Panc1 (cell line): ENCODE data around the gene NRP1. TPM values are rescaled to one million over a fixed set of nuclear protein-coding genes. Genes with fewer than 3 reads are reported as not detected.
A peak's percentile ranks its signal among the peaks of the same experiment; 100 is the strongest.

Experiments used
- ATAC-seq: fragments of 200-7000 bp; cut with Tn5 transposase; 2 replicates; pipeline ENCODE4 v1.9.1; 2020; ENCODE audit warnings: mild to moderate bottlenecking, moderate library complexity
- BruUV-seq: library from RNA; stranded (reverse); fragments of 400-500 nt; replicated peaks from 2 replicates; lab custom pipeline; 2021; lab: Mats Ljungman, UMichigan
- CTCF ChIA-PET: fragments of 300-600 bp; sonication (Branson Sonifier 250); formaldehyde crosslinking; loops from one replicate; lab custom pipeline; 2022; ENCODE audit warnings: antibody characterized with exemption; lab: Charles Lee
- POLR2A ChIA-PET: fragments of 300-600 bp; sonication (Branson Sonifier 250); formaldehyde crosslinking; loops from one replicate; lab custom pipeline; 2022; ENCODE audit warnings: antibody characterized with exemption; lab: Charles Lee
- DNase-seq: peaks from one replicate; pipeline ENCODE4 v3.0.0-alpha.2; 2010; ENCODE audit warnings: low read depth, low spot score
- H3K27ac ChIP-seq: 2 replicates; pipeline ENCODE4 v1.5.1; 2011; ENCODE audit warnings: mild to moderate bottlenecking, low read length, inconsistent platforms
- H3K27me3 ChIP-seq: fragments of 200-500 bp; sonication (Bioruptor generic); 2 replicates; pipeline ENCODE4 v1.6.0; 2014; ENCODE audit warnings: low read length, inconsistent platforms; ENCODE audit not compliant: control insufficient read depth, insufficient read depth
- H3K36me3 ChIP-seq: fragments of 200-500 bp; sonication (Bioruptor generic); 2 replicates; pipeline ENCODE4 v1.5.1; 2014; ENCODE audit warnings: inconsistent platforms, mild to moderate bottlenecking, low read length, moderate library complexity; ENCODE audit not compliant: control insufficient read depth, insufficient read depth
- H3K4me1 ChIP-seq: 2 replicates; pipeline ENCODE4 v1.5.1; 2011; ENCODE audit warnings: inconsistent platforms, mild to moderate bottlenecking, low read length, moderate library complexity; ENCODE audit not compliant: control insufficient read depth, insufficient read depth
- H3K4me3 ChIP-seq, 2 experiments: 2 replicates each; pipeline ENCODE4 v1.5.1; 2011 to 2012; ENCODE audit warnings: low read depth in 2 of 2, low read length in 2 of 2, mild to moderate bottlenecking in 2 of 2, inconsistent platforms in 1 of 2, moderate library complexity in 1 of 2
- H3K9me3 ChIP-seq: fragments of 200-500 bp; sonication (Bioruptor generic); 2 replicates; pipeline ENCODE4 v1.5.1; 2014; ENCODE audit warnings: low read depth, mild to moderate bottlenecking, inconsistent platforms, low read length, moderate library complexity; ENCODE audit not compliant: control insufficient read depth, insufficient read depth
- CTCF ChIP-seq: fragments of 450-650 bp; IDR thresholded peaks from 2 replicates; pipeline ENCODE4 v1.5.1; 2017; ENCODE audit warnings: mild to moderate bottlenecking
- POLR2AphosphoS5 ChIP-seq: IDR thresholded peaks from 2 replicates; pipeline ENCODE4 v1.6.1; 2012; ENCODE audit warnings: mild to moderate bottlenecking, low read depth, low read length, moderate library complexity
- REST ChIP-seq, 2 experiments: IDR thresholded peaks; 2 replicates each; pipeline ENCODE4 v1.6.1; 2011 to 2012; ENCODE audit warnings: low read depth in 2 of 2, control low read depth in 1 of 2, low read length in 1 of 2, mild to moderate bottlenecking in 1 of 2, moderate library complexity in 1 of 2; ENCODE audit not compliant: insufficient read depth in 1 of 2
- SIN3A ChIP-seq: IDR thresholded peaks from 2 replicates; pipeline ENCODE4 v1.6.1; 2012; ENCODE audit warnings: low read depth, mild to moderate bottlenecking, low read length, moderate library complexity, borderline replicate concordance; ENCODE audit not compliant: insufficient read depth
- TCF7L2 ChIP-seq: IDR thresholded peaks from 2 replicates; pipeline ENCODE4 v1.6.1; 2011; ENCODE audit warnings: mild to moderate bottlenecking, low read depth, low read length, inconsistent platforms
- in situ Hi-C: cut with HindIII; loops from 2 replicates; pipeline ENCODE4 v1.10.0; 2016; ENCODE audit warnings: low sequenced_read_pairs, low pct_unique_long_range_greater_than_20kb
- intact Hi-C: fragments of 100-400 bp; cut with micrococcal nuclease; formaldehyde crosslinking; loops from one replicate; pipeline ENCODE4 v1.10.0; 2022; ENCODE audit not compliant: unreplicated experiment
- total RNA-seq: library from RNA; stranded (reverse); gene quantifications from one replicate; pipeline ENCODE4 v1.2.1, GENCODE V29; 2021; ENCODE audit not compliant: unreplicated experiment

NRP1 gene
- total RNA-seq, 1 experiment from 2014 or later: 93.4 TPM

GRCh38 chr10:33270971-33271370, 63.5 kb downstream of the NRP1 start:
- H3K4me1 ChIP-seq: peaks cover 47% of the 10 kb centered on the region
- no TSS peak for BruUV-seq
- ChIA-PET POLR2A (interaction anchor here (0.5 kb wide), 1 partner anchor 11 kb away, joined by 4 read pairs; no protein-coding TSS in a partner anchor), CTCF (no interaction called here)
- H3K4me3 ChIP-seq: no peak overlapping the region
- no peaks in the 10 kb centered on the region for H3K9me3 ChIP-seq
- peak overlapping the region; percentile 100 for H3K27ac ChIP-seq
- ATAC-seq: no peak
- H3K36me3 ChIP-seq: peaks cover 2% of the 10 kb centered on the region; the same call in 1 of the 2 replicates
- TF ChIP-seq CTCF: no peak
- no peak for TF ChIP-seq POLR2AphosphoS5
- no peak for TF ChIP-seq SIN3A
- TF ChIP-seq TCF7L2: no peak
- no peak for TF ChIP-seq REST (IDR thresholded peaks at IDR 0.05; ENCODE audit: insufficient read depth in 1 of 2, low read depth in 2 of 2, low read length in 1 of 2)
- no peak for DNase-seq
- in situ Hi-C loops (no loop called here), intact Hi-C loops (no loop called here)
- no peaks in the 10 kb centered on the region for H3K27me3 ChIP-seq

- peaks cover 54% of the 10 kb centered on the region for H3K4me1 ChIP-seq
- CTCF ChIA-PET: no interaction called here
- H3K9me3 ChIP-seq: no peaks in the 10 kb centered on the region
- H3K27me3 ChIP-seq: no peaks in the 10 kb centered on the region
- intact Hi-C loops: no loop called here
- no TSS peak for BruUV-seq
- no peak for ATAC-seq
- POLR2A ChIA-PET: interaction anchor here (0.7 kb wide), 1 partner anchor 15 kb away, joined by 3 read pairs; no protein-coding TSS in a partner anchor
- peak overlapping the region; percentile 100 for H3K27ac ChIP-seq
- in situ Hi-C loops: no loop called here
- H3K36me3 ChIP-seq: peaks cover 6% of the 10 kb centered on the region; the same call in 1 of the 2 replicates
- H3K4me3 ChIP-seq: no peak overlapping the region
- no peak for DNase-seq
- TF ChIP-seq SIN3A: no peak
- no peak for TF ChIP-seq POLR2AphosphoS5
- TF ChIP-seq REST (IDR thresholded peaks at IDR 0.05; ENCODE audit: insufficient read depth in 1 of 2, low read depth in 2 of 2, low read length in 1 of 2): no peak
- TF ChIP-seq TCF7L2: no peak
- TF ChIP-seq CTCF: no peak
These were observed 66.8 kb downstream of the NRP1 start for GRCh38 chr10:33267708-33268107.
